GDM1 (cell line): Measurements from ENCODE around the gene RMND5A.

Experiments
- DNase-seq: peaks from one replicate; lab custom pipeline; 2025; lab: John Stamatoyannopoulos, UW

The RMND5A gene

DNA sequence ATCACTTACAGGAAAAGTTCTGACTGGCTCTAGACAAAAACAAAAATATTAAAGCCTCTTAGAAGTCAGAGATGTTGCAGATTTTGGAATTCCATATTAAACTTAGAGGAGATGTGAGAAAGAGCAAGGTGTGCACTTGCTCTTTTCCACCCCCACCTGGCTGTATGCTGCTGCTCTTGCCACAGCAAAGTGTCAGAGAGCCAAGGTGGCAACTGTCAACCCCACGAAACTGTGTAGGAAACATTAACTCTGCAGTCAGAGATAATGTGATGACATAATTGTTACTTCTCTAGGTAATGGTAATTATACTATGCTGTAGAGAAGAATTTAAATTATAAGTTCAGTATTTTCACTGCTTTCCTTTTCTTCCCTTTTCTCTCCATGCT is 45.2 kb downstream of the RMND5A start:
- DNase-seq, result no peak

- DNase-seq, result no peak
These were observed 48.3 kb downstream of the RMND5A start for GRCh38 chr2:86768189-86768949.

- DNase-seq, result no peak
These were observed 49.7 kb downstream of the RMND5A start for GRCh38 chr2:86769838-86770237.

- no peak for DNase-seq
These were observed 50.8 kb downstream of the RMND5A start for GRCh38 chr2:86770816-86771301.

DNA sequence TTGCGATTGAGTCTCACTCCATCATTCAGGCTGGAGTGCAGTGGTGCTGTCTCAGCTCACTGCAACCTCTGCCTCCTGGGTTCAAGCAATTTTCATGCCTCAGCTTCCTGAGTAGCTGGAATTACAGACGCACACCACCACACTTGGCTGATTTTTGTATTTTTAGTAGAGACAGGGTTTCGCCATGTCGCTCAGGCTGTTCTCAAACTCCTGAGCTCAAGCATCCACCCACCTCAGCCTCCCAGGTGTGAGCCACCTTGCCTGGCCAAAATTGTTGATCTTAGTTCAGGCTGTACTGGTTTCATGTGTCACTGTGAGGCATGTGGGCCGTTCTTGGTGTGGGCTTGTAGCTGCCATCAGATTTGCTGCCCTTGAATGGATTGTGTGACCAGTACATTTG is 52.5 kb downstream of the RMND5A start:
- no peak for DNase-seq

DNA sequence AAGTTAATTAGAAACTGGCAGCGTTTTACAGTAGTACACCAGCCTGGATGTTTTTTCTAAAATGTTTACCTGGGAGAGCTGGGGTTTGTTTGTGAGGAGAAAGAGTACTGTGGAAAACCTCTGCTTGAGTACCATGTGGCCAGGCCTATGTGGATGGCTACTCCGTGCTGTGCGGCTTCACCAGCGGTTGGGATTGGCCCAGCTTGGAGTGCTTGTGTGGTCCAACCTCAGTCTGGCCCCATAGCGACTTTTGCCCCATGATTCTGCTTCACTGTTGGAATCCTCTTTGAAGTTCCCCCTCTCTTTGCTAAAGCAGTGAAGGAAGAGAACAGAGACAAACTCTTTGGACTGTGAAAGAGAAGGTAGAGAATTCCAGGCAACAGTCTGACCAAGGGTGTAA is 54.8 kb downstream of the RMND5A start:
- DNase-seq, result no peak

DNA sequence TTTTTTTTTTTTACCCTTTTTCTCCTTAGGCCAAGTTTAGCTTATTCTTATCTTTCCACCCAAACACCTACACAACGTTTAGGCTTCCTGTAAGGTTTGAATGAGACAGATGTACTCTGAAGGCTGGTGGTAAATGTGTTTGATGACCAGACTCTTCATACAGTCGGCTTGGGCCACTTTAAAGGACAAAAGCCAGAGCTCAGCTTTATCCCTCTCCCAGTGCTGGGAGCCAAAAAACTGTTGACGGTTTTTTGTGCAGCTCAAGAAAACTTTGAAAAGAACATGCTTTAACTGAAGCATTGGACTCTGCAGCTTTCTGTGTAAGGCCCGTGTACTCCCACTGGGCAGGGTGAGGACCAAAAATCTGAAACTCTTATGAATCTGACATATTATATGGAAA is 55.2 kb downstream of the RMND5A start:
- DNase-seq, result no peak

DNA sequence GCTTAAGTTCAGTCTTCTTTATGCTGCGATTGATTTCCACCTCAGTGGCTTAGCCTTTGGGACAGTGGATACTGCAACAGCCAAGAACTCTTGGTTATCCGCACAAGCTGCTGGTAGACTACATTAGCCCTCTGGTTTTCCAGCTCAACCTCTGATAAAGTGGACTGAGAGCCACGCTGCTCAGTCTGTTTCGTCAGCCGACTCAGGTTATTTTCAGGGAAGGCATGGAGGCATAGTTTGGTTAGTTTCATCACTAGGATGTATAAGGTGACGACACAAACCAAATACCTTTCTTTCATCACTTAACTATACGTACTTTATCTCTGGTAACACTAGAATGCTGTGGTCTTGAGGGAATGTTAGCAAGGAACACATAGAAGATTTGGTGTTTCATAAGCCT is 56.4 kb downstream of the RMND5A start:
- DNase-seq, result no peak

DNA sequence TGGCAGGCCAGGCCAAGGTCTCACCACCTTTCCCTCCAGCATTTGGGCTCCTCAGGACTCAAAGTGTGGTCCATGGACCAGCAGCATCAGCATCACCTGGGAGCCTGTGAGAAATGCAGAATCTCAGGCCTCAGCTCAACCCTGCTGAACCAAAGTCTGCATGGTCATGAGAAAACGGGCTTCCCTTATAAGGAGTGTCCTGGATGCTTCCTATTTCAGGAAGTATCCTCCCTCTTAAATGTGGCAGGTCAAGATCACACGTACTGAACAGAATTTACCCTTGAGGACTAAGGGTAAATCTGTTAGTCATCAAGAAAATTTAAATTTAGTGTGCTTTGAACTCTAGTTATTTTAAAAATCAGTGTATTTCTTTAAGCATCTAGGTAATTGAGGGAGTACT is 58.9 kb downstream of the RMND5A start:
- no peak for DNase-seq

GRCh38 chr2:86779971-86780370 is 59.9 kb downstream of the RMND5A start:
- no peak for DNase-seq

DNA sequence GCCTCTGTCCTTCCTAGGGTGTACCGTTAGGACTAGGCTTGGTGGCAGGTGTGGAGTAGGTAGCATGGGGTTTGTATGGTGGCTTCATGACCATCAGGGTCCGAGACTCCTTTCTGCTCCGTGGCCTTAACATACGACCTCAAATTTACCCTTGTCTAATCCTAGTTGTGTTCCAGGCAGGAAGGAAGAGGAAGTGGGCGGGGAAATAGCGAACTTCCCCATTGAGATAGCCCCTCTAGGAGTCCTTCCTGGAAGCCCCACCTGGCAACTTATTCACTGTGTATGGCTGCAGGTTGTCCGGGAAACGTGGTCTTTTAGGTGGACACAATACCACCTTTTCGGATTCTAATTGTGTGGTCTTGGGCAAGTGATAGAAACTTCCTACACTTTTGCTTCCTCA is 61.3 kb downstream of the RMND5A start:
- no peak for DNase-seq

GRCh38 chr2:86782748-86783147 is 62.7 kb downstream of the RMND5A start:
- DNase-seq, result no peak

GRCh38 chr2:86783615-86784339 is 63.7 kb downstream of the RMND5A start:
- no peak for DNase-seq

GRCh38 chr2:86785456-86785855 is 65.4 kb downstream of the RMND5A start:
- no peak for DNase-seq

- no peak for DNase-seq
These were observed 66.0 kb downstream of the RMND5A start for GRCh38 chr2:86786001-86786536.

- DNase-seq, result peak; percentile 4
These were observed 67.6 kb downstream of the RMND5A start for GRCh38 chr2:86787736-86788135.

DNA sequence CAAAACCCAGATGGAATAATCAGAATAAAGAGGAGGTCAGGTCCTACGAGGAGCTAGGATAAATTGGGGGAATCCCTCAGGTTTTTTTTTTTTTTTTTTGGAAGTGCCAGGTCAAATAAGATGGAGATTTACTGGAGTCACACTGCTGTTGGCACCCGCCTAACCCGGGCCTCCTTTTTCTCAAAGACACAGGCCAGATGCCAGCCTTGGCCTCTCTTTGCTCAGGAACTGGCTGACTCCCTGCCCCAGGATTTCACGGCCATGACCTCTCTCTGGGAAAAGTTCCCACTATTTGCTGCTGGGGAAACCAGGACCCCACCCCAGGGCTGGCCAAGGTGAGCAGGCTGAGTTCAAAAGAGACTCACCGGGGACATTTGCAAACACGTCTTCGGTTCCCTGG is 68.1 kb downstream of the RMND5A start:
- no peak for DNase-seq

- no peak for DNase-seq
These were observed 69.0 kb downstream of the RMND5A start for GRCh38 chr2:86788881-86789686.

DNA sequence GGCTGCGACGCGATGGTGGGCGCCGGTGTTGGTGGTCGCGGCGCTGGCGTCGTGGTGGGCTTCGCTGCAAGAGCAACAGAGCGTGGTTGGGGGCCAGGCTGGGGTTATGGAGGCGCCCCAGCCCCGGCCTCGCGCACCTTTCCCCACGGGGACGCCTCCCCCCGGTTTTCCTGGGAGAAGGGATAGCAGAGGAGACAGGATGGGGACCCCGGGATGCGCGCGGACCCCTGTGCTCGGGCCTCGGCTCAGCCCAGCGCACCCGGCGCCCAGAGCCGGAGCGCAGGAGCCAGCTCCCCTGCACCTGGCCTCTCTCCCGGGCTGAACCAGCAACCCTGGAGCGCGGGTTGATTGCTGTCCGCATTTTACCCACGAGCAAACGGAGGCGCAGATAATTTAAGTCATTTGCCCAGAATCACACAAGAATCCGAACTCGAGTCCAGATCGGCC is 69.6 kb downstream of the RMND5A start:
- DNase-seq, result no peak

- no peak for DNase-seq
These were observed 70.1 kb downstream of the RMND5A start for GRCh38 chr2:86790134-86790675.

- no peak for DNase-seq
These were observed 70.8 kb downstream of the RMND5A start, which contains the start of gene CD8A for GRCh38 chr2:86790676-86791572. Gene CD8A, minus strand, starts transcription at chr2:86790913. Its CDS starts 88 bp downstream, at chr2:86790825.
